Activated B cell treated with CpG ODN at 0.5 μM for 24 hours (primary cell): ENCODE measurements around the gene RBM23. TPM values are rescaled to one million over a fixed set of nuclear protein-coding genes. Genes with fewer than 3 reads are reported as not detected.

ENCODE experiments used
- ATAC-seq: fragments of 200-7000 bp; cut with Tn5 transposase; one replicate; pipeline ENCODE4 v1.10.0; 2021; ENCODE audit warnings: low read depth, mild to moderate bottlenecking, moderate library complexity
- CTCF ChIA-PET: fragments of 350-600 bp; sonication (Branson Sonifier 250); formaldehyde crosslinking; loops from one replicate; lab custom pipeline; 2021; ENCODE audit warnings: antibody characterized with exemption; lab: Charles Lee
- POLR2A ChIA-PET: fragments of 350-600 bp; sonication (Branson Sonifier 250); formaldehyde crosslinking; loops from one replicate; lab custom pipeline; 2021; ENCODE audit warnings: antibody characterized with exemption; lab: Charles Lee
- DNase-seq: peaks from one replicate; pipeline ENCODE4 v3.0.0; 2022
- H3K27ac Mint-ChIP-seq: one replicate; pipeline ENCODE4 v1.8.0; 2020; ENCODE audit warnings: mixed read lengths
- H3K27me3 Mint-ChIP-seq: one replicate; pipeline ENCODE4 v1.8.0; 2021; ENCODE audit warnings: mixed read lengths
- H3K36me3 Mint-ChIP-seq: one replicate; pipeline ENCODE4 v1.8.0; 2021; ENCODE audit warnings: low read depth, mixed read lengths
- H3K4me1 Mint-ChIP-seq: one replicate; pipeline ENCODE4 v1.8.0; 2021; ENCODE audit warnings: mixed read lengths
- H3K4me3 Mint-ChIP-seq: one replicate; pipeline ENCODE4 v1.8.0; 2020; ENCODE audit warnings: mild to moderate bottlenecking, mixed read lengths
- H3K9me3 Mint-ChIP-seq: one replicate; pipeline ENCODE4 v1.8.0; 2020; ENCODE audit warnings: mixed read lengths
- CTCF ChIP-seq: fragments of 200-600 bp; IDR thresholded peaks from one replicate; pipeline ENCODE4 v1.8.0; 2022; ENCODE audit warnings: antibody characterized with exemption, mild to moderate bottlenecking
- intact Hi-C: fragments of 100-400 bp; cut with micrococcal nuclease; formaldehyde crosslinking; loops from one replicate; pipeline ENCODE4 v1.15.1; 2024
- total RNA-seq: library from RNA; stranded (reverse); gene quantifications from 2 replicates; pipeline ENCODE4 v1.2.3, GENCODE V29; 2022

RBM23 gene
- total RNA-seq, 1 donor from 2014 or later, result 131 TPM

GRCh38 chr14:22890416-22890815 is 28.5 kb downstream of the RBM23 start:
- H3K27ac Mint-ChIP-seq, result peak overlapping the region; percentile 41
- ChIA-PET CTCF (interaction anchor here (1.0 to 6.1 kb wide), 4 partner anchors 10 to 178 kb away, joined by 3 to 49 read pairs (median 6); partner anchors contain the start of gene LRP10), POLR2A (interaction anchor here (0.6 to 9.4 kb wide), 6 partner anchors 9 to 116 kb away, joined by 3 to 140 read pairs (median 4); partner anchors contain the start of genes LRP10 and RBM23)
- ATAC-seq (no peak), DNase-seq (no peak)
- peaks cover 48% of the 10 kb centered on the region for H3K4me1 Mint-ChIP-seq
- H3K36me3 Mint-ChIP-seq, result peaks cover 32% of the 10 kb centered on the region
- intact Hi-C loops, result no loop called here
- no peak for TF ChIP-seq CTCF
- no peaks in the 10 kb centered on the region for H3K9me3 Mint-ChIP-seq
- H3K27me3 Mint-ChIP-seq, result no peaks in the 10 kb centered on the region
- H3K4me3 Mint-ChIP-seq, result peak overlapping the region; percentile 4

DNA sequence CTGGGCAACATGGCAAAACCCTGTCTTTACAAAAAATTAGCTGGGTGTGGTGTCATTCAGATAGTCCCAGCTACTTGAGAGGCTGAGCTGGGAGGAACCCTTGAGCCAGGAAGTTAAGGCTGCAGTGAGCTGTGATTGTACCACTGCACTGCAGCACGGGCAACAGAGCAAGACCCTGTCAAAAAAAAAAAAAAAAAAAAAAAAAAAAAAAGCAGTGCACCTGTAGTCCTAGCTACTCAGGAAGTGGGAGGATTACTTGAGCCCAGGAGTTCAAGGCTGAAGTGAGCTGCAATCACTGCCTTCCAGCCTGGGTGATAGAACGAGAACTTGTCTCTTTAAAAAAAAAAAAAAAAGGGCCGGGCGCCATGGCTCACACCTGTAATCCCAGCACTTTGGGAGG is 30.3 kb downstream of the RBM23 start:
- H3K36me3 Mint-ChIP-seq, result peaks cover 26% of the 10 kb centered on the region
- CTCF ChIA-PET, result interaction anchor here (1.0 to 8.6 kb wide), 5 partner anchors 12 to 332 kb away, joined by 3 to 103 read pairs (median 7); partner anchors contain the start of gene LRP10
- H3K9me3 Mint-ChIP-seq, result no peaks in the 10 kb centered on the region
- no peaks in the 10 kb centered on the region for H3K27me3 Mint-ChIP-seq
- DNase-seq (peak; percentile 29), ATAC-seq (peak; percentile 41)
- intact Hi-C loops, result loop anchor here (1.0 to 10.0 kb wide), 5 partner anchors 66 to 504 kb away; partner anchors contain the start of gene PPP1R3E
- peak overlapping the region; percentile 90 for H3K4me3 Mint-ChIP-seq
- POLR2A ChIA-PET, result interaction anchor here (0.6 to 9.4 kb wide), 21 partner anchors 10 to 1206 kb away, joined by 3 to 140 read pairs (median 5); partner anchors contain the start of genes LRP10, OXA1L, PABPN1 and PCK2
- TF ChIP-seq CTCF, result no peak
- peak overlapping the region; percentile 97 for H3K27ac Mint-ChIP-seq
- H3K4me1 Mint-ChIP-seq, result peaks cover 63% of the 10 kb centered on the region

DNA sequence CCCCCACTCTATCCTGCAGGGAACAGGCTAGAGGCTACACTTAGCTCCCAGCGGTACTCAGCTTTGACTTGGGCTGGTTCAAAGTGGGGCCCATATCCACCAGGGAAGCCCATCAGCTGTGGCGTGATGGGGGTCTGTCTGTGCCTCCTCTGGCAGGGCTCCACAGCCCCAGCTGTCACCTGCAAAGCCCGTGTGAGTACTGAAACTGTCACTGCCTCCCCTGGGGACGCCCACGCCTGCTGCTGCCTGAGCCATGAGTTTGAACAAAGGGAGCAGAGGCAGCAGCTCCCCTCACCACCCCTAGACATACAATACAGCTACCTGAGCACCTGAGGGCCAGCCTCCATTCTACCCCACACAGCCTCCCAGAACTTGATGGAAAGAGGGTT is 31.0 kb downstream of the RBM23 start:
- intact Hi-C loops, result loop anchor here (1.0 to 10.0 kb wide), 11 partner anchors 12 to 503 kb away; partner anchors contain the start of genes DAD1, PPP1R3E, PRMT5 and RBM23
- no peaks in the 10 kb centered on the region for H3K27me3 Mint-ChIP-seq
- DNase-seq (peak; percentile 77), ATAC-seq (peak; percentile 54)
- ChIA-PET CTCF (interaction anchor here (0.6 to 8.6 kb wide), 6 partner anchors 13 to 331 kb away, joined by 3 to 103 read pairs (median 5); partner anchors contain the start of gene LRP10), POLR2A (interaction anchor here (0.6 to 9.4 kb wide), 22 partner anchors 9 to 605 kb away, joined by 3 to 140 read pairs (median 4); partner anchors contain the start of genes LRP10, OXA1L, PABPN1 and PRMT5)
- H3K27ac Mint-ChIP-seq, result peak overlapping the region; percentile 97
- no peak for TF ChIP-seq CTCF
- H3K36me3 Mint-ChIP-seq, result peaks cover 19% of the 10 kb centered on the region
- H3K9me3 Mint-ChIP-seq, result no peaks in the 10 kb centered on the region
- H3K4me1 Mint-ChIP-seq, result peaks cover 67% of the 10 kb centered on the region
- H3K4me3 Mint-ChIP-seq, result peak overlapping the region; percentile 90

DNA sequence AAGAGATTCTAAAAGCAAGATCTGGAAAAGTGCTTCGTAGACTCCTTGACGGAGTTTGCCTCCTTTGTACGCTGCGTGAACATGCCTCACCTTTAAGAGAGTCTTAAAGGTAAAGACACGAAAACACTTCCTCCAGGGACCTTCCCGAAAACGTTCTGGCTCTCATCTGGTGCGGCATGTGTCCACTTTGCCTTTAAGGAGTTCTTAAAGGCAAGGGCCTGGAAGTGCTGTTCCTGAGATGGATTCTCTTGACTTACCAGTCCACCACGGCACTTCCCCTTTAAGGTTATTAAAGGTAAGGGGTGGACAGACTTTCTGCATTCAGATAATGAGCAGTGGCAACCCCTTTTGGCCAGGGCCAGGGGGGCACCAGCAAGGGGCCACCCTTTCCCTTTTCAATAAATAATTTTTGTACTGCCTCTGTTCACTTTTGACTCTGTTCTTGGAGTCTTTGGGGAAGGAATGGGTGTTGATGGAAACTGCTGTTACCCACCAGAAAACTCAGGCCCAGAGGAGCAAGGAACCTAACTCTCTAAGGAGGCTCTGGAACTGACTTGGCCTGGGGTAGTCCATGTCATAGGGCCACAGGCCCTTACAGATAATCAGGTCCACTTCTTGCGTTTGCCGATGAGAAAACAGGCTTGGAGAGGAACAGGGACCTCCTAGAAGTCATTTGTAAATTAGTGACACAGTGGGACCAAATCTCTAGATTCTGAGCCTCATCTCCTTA is 31.5 kb downstream of the RBM23 start:
- DNase-seq (no peak), ATAC-seq (peak; percentile 18)
- Mint-ChIP-seq H3K4me3 (peak overlapping the region; percentile 90), H3K27ac (peak overlapping the region; percentile 97), H3K4me1 (peaks cover 73% of the 10 kb centered on the region), H3K9me3 (no peaks in the 10 kb centered on the region), H3K36me3 (peaks cover 16% of the 10 kb centered on the region), H3K27me3 (no peaks in the 10 kb centered on the region)
- no peak for TF ChIP-seq CTCF
- intact Hi-C loops, result loop anchor here (1.0 to 10.0 kb wide), 10 partner anchors 13 to 503 kb away; partner anchors contain the start of genes DAD1, PPP1R3E, PRMT5 and RBM23
- CTCF ChIA-PET, result interaction anchor here (0.6 to 8.6 kb wide), 7 partner anchors 13 to 331 kb away, joined by 3 to 103 read pairs (median 6); partner anchors contain the start of genes CDH24 and LRP10
- POLR2A ChIA-PET, result interaction anchor here (0.6 to 9.4 kb wide), 17 partner anchors 8 to 605 kb away, joined by 3 to 140 read pairs (median 4); partner anchors contain the start of genes LRP10, OXA1L, PABPN1 and RBM23
